B cell (primary cell): ENCODE measurements around the gene PLEKHG3. TPM values are rescaled to one million over a fixed set of nuclear protein-coding genes. Genes with fewer than 3 reads are reported as not detected.

ENCODE experiments used
- ATAC-seq: fragments of 200-7000 bp; cut with Tn5 transposase; one replicate; pipeline ENCODE4 v1.10.0; 2021; ENCODE audit warnings: low read depth, mild to moderate bottlenecking, moderate number of reproducible peaks, moderate library complexity
- CTCF ChIA-PET: fragments of 350-600 bp; sonication (Branson Sonifier 250); formaldehyde crosslinking; loops from one replicate; lab custom pipeline; 2021; ENCODE audit warnings: antibody characterized with exemption, inconsistent platforms; lab: Charles Lee
- POLR2A ChIA-PET: fragments of 350-600 bp; sonication (Branson Sonifier 250); formaldehyde crosslinking; loops from one replicate; lab custom pipeline; 2021; ENCODE audit warnings: antibody characterized with exemption; lab: Charles Lee
- DNase-seq: peaks from one replicate; pipeline ENCODE4 v3.0.0; 2013
- H2AFZ ChIP-seq: 2 replicates; pipeline ENCODE4 v1.6.1; 2012; ENCODE audit warnings: mild to moderate bottlenecking, low read depth, low read length; ENCODE audit not compliant: insufficient read depth, poor library complexity, severe bottlenecking
- H3K27ac ChIP-seq, 2 donors: 1 replicate in 1 of 2; 2 replicates in 1 of 2; pipeline ENCODE4 v1.5.1; 2012 to 2013; ENCODE audit warnings: low read length in 2 of 2, mild to moderate bottlenecking in 2 of 2, moderate library complexity in 1 of 2
- H3K27me3 ChIP-seq, 4 experiments: fragments of 200-600 bp in 1 of 4; sonication (generic) in 1 of 4; replicated peaks in 1 of 4; 1 replicate in 2 of 4; 2 replicates in 2 of 4; pipeline versions ENCODE4 v1.6.1 to v1.7.0; 2013 to 2016; ENCODE audit warnings: low read length in 3 of 4, mild to moderate bottlenecking in 2 of 4, mixed read lengths in 1 of 4, moderate library complexity in 1 of 4; ENCODE audit not compliant: insufficient read depth in 4 of 4, control insufficient read depth in 3 of 4; ENCODE audit errors: control extremely low read depth in 1 of 4
- H3K36me3 ChIP-seq, 2 experiments: replicated peaks in 1 of 2; 1 replicate in 1 of 2; 2 replicates in 1 of 2; pipeline versions ENCODE4 v1.6.1 to v1.7.1; 2013; ENCODE audit warnings: low read length in 1 of 2; ENCODE audit not compliant: insufficient read depth in 2 of 2, control insufficient read depth in 1 of 2; ENCODE audit errors: control extremely low read depth in 1 of 2, extremely low read depth in 1 of 2
- H3K4me1 ChIP-seq, 2 donors: fragments of 200-600 bp in 1 of 2; sonication (generic) in 1 of 2; 1 replicate in 1 of 2; 2 replicates in 1 of 2; pipeline versions ENCODE4 v1.5.1 to v1.6.1; 2013 to 2017; ENCODE audit warnings: low read length in 2 of 2; ENCODE audit not compliant: control insufficient read depth in 2 of 2, insufficient read depth in 2 of 2
- H3K4me2 ChIP-seq: replicated peaks from 2 replicates; pipeline ENCODE3; 2012; ENCODE audit warnings: mild to moderate bottlenecking, low read depth, low read length; ENCODE audit not compliant: poor library complexity, severe bottlenecking
- H3K4me3 ChIP-seq, 5 experiments: fragments of 200-600 bp in 1 of 5; sonication (generic) in 1 of 5; 1 replicate in 3 of 5; 2 replicates in 2 of 5; pipeline versions ENCODE4 v1.5.1 to v1.7.0; 2011 to 2016; ENCODE audit warnings: low read length in 4 of 5, mild to moderate bottlenecking in 4 of 5, low read depth in 2 of 5, control low read depth in 1 of 5, moderate library complexity in 1 of 5; ENCODE audit not compliant: insufficient read depth in 1 of 5; ENCODE audit errors: control extremely low read depth in 1 of 5, extremely low read depth in 1 of 5
- H3K79me2 ChIP-seq: fragments of 200-600 bp; sonication (generic); one replicate; pipeline ENCODE4 v1.6.0; 2016; ENCODE audit warnings: low read length; ENCODE audit not compliant: control insufficient read depth, insufficient read depth
- H3K9ac ChIP-seq: fragments of 200-600 bp; sonication (generic); 2 replicates; pipeline ENCODE4 v1.6.1; 2017; ENCODE audit warnings: mild to moderate bottlenecking, low read length, moderate library complexity
- H3K9me3 ChIP-seq, 3 donors: one replicate each; pipeline versions ENCODE4 v1.6.1 to v1.7.1; 2013; ENCODE audit warnings: low read length in 2 of 3; ENCODE audit not compliant: control insufficient read depth in 2 of 3, insufficient read depth in 1 of 3; ENCODE audit errors: control extremely low read depth in 1 of 3
- H4K20me1 ChIP-seq: 2 replicates; pipeline ENCODE4 v1.6.0; 2012; ENCODE audit warnings: mild to moderate bottlenecking, low read length; ENCODE audit not compliant: insufficient read depth, control insufficient read depth, poor library complexity, severe bottlenecking
- H3K27ac Mint-ChIP-seq: one replicate; pipeline ENCODE4 v1.8.0; 2021; ENCODE audit warnings: mixed read lengths
- H3K27me3 Mint-ChIP-seq: one replicate; pipeline ENCODE4 v1.8.0; 2021; ENCODE audit warnings: mixed read lengths
- H3K4me1 Mint-ChIP-seq: one replicate; pipeline ENCODE4 v1.8.0; 2021; ENCODE audit warnings: mixed read lengths
- H3K4me3 Mint-ChIP-seq: one replicate; pipeline ENCODE4 v1.8.0; 2021; ENCODE audit warnings: mixed read lengths
- H3K9me3 Mint-ChIP-seq: one replicate; pipeline ENCODE4 v1.8.0; 2022; ENCODE audit warnings: mixed read lengths; ENCODE audit not compliant: insufficient read depth
- CTCF ChIP-seq: fragments of 200-600 bp; IDR thresholded peaks from one replicate; pipeline ENCODE4 v1.8.0; 2022; ENCODE audit warnings: antibody characterized with exemption, mild to moderate bottlenecking
- EZH2 ChIP-seq: IDR thresholded peaks from 2 replicates; pipeline ENCODE4 v1.6.1; 2012; ENCODE audit warnings: borderline replicate concordance, low read depth, mild to moderate bottlenecking, moderate library complexity, low read length; ENCODE audit not compliant: insufficient read depth, poor library complexity, severe bottlenecking
- whole genome bisulfite sequencing: methylation state at CpG from one replicate; pipeline ENCODE4 v1.1.5; 2013; ENCODE audit warnings: missing lambda C conversion rate; ENCODE audit not compliant: insufficient coverage; 5-methylcytosine and 5-hydroxymethylcytosine counted together
- intact Hi-C: fragments of 100-400 bp; cut with micrococcal nuclease; formaldehyde crosslinking; loops from one replicate; pipeline ENCODE4 v1.10.0; 2022
- polyA plus RNA-seq: library from polyadenylated mRNA; depleted of rRNA; stranded (reverse); fragments of >200 nt; gene quantifications from 2 replicates; pipeline ENCODE4 v1.2.3, GENCODE V29; 2012
- total RNA-seq, 2 donors: library from RNA; stranded (reverse); fragments of 120-200 nt in 1 of 2; gene quantifications; 1 replicate in 1 of 2; 2 replicates in 1 of 2; pipeline versions ENCODE4 v1.2.3 to v1.2.4, GENCODE V29; 2013 to 2022

The PLEKHG3 gene
- total and polyA plus RNA-seq, 2 donors (not counting 1 experiment from before 2014, with no cell fraction given): 0.12 to 0.25 TPM

- CTCF ChIA-PET: interaction anchor here (1.6 kb wide), 1 partner anchor 217 kb away, joined by 5 read pairs; no protein-coding TSS in a partner anchor
- Histone ChIP-seq H3K9ac (no peak overlapping the region), H3K9me3 (peaks cover 0 to 4% (median 0%) of the 10 kb centered on the region in 3 donors), H3K4me2 (no peak overlapping the region), H3K79me2 (no peaks in the 10 kb centered on the region), H3K4me1 (no peaks in the 10 kb centered on the region), H2AFZ (no peak overlapping the region), H4K20me1 (no peaks in the 10 kb centered on the region), H3K27ac (no peak overlapping the region), H3K27me3 (peaks cover 0 to 7% (median 2%) of the 10 kb centered on the region in 4 experiments), H3K4me3 (no peak overlapping the region), H3K36me3 (no peaks in the 10 kb centered on the region)
- TF ChIP-seq EZH2: no peak
- TF ChIP-seq CTCF: no peak
- no peak overlapping the region for H3K27ac Mint-ChIP-seq
- intact Hi-C loops: no loop called here
- H3K27me3 Mint-ChIP-seq: peaks cover 23% of the 10 kb centered on the region
- ATAC-seq: no peak
- no peaks in the 10 kb centered on the region for H3K9me3 Mint-ChIP-seq
- 78% methylated on average over 1 of the region's 3 CpGs for WGBS
- no peak for DNase-seq
- POLR2A ChIA-PET: no interaction called here
- H3K4me1 Mint-ChIP-seq: peaks cover 4% of the 10 kb centered on the region
- no peak overlapping the region for H3K4me3 Mint-ChIP-seq
Measured at GRCh38 chr14:64675312-64675711, 28.9 kb upstream of the PLEKHG3 start.

- peaks cover 0 to 4% (median 0%) of the 10 kb centered on the region in 3 donors for H3K9me3 ChIP-seq
- DNase-seq (no peak), ATAC-seq (no peak)
- H4K20me1 ChIP-seq: no peaks in the 10 kb centered on the region
- H3K79me2 ChIP-seq: no peaks in the 10 kb centered on the region
- no peak overlapping the region for H3K4me2 ChIP-seq
- H3K9ac ChIP-seq: no peak overlapping the region
- Mint-ChIP-seq H3K27ac (no peak overlapping the region), H3K4me3 (no peak overlapping the region), H3K27me3 (peaks cover 20% of the 10 kb centered on the region), H3K4me1 (peaks cover 4% of the 10 kb centered on the region), H3K9me3 (no peaks in the 10 kb centered on the region)
- H2AFZ ChIP-seq: no peak overlapping the region
- H3K4me1 ChIP-seq: no peaks in the 10 kb centered on the region
- intact Hi-C loops: no loop called here
- 19% methylated on average over 2 of the region's 3 CpGs for WGBS
- ChIA-PET CTCF (no interaction called here), POLR2A (no interaction called here)
- no peak overlapping the region for H3K4me3 ChIP-seq
- H3K27ac ChIP-seq: no peak overlapping the region
- H3K27me3 ChIP-seq: peaks cover 0 to 4% (median 2%) of the 10 kb centered on the region in 4 experiments
- H3K36me3 ChIP-seq: no peaks in the 10 kb centered on the region
- TF ChIP-seq EZH2 (no peak), CTCF (no peak)
Measured at GRCh38 chr14:64676410-64677008, 27.7 kb upstream of the PLEKHG3 start.
